SK-N-SH (cell line): ENCODE measurements around the gene EML1. TPM values are rescaled to one million over a fixed set of nuclear protein-coding genes. Genes with fewer than 3 reads are reported as not detected.

Experiments used
- CTCF ChIA-PET: fragments of 300-600, 350-600 bp; formaldehyde crosslinking; extraction: SDS; loops from one replicate; lab custom pipeline; 2021; lab: Yijun Ruan, JAX
- POLR2A ChIA-PET: fragments of 350-600 bp; sonication (Branson Sonifier 250); formaldehyde crosslinking; extraction: SDS; loops from one replicate; lab custom pipeline; 2020; ENCODE audit warnings: antibody characterized with exemption, inconsistent platforms; lab: Yijun Ruan, JAX
- DNase-seq: peaks from one replicate; pipeline ENCODE4 v3.0.0; 2012
- H2AFZ ChIP-seq: fragments of 200-600 bp; sonication (generic); 2 replicates; pipeline ENCODE4 v1.8.1; 2016; ENCODE audit warnings: antibody characterized with exemption, mild to moderate bottlenecking, low read depth
- H3F3A ChIP-seq: fragments of 200-600 bp; sonication (generic); replicated peaks from 2 replicates; pipeline ENCODE3; 2016; ENCODE audit warnings: antibody characterized with exemption, mild to moderate bottlenecking; ENCODE audit not compliant: insufficient read depth
- H3K27ac ChIP-seq, 2 experiments: fragments of 200-500 bp in 1 of 2; fragments of 200-600 bp in 1 of 2; sonication (Bioruptor generic) in 1 of 2; sonication (generic), shearing (Covaris generic) in 1 of 2; 2 replicates each; pipeline versions ENCODE4 v1.5.1 to v1.6.1; 2014 to 2016; ENCODE audit warnings: low read depth in 2 of 2, inconsistent platforms in 1 of 2, low read length in 1 of 2, mild to moderate bottlenecking in 1 of 2, mixed read lengths in 1 of 2
- H3K27me3 ChIP-seq: fragments of 200-600 bp; sonication (generic), shearing (Covaris generic); 2 replicates; pipeline ENCODE4 v1.6.1; 2016; ENCODE audit warnings: mixed run types; ENCODE audit not compliant: insufficient read depth
- H3K36me3 ChIP-seq, 2 experiments: fragments of 200-500 bp in 1 of 2; fragments of 200-600 bp in 1 of 2; sonication (Bioruptor generic) in 1 of 2; sonication (generic) in 1 of 2; replicated peaks in 1 of 2; 2 replicates each; pipeline versions ENCODE3 to v1.5.1; 2014 to 2016; ENCODE audit warnings: low read length in 1 of 2, mild to moderate bottlenecking in 1 of 2; ENCODE audit not compliant: insufficient read depth in 2 of 2, control insufficient read depth in 1 of 2
- H3K4me1 ChIP-seq, 2 experiments: fragments of 200-500 bp in 1 of 2; fragments of 200-600 bp in 1 of 2; sonication (Bioruptor generic) in 1 of 2; sonication (generic), shearing (Covaris generic) in 1 of 2; 2 replicates each; pipeline versions ENCODE4 v1.5.1 to v1.6.1; 2014 to 2016; ENCODE audit warnings: low read depth in 1 of 2, low read length in 1 of 2, mixed run types in 1 of 2; ENCODE audit not compliant: insufficient read depth in 2 of 2, control insufficient read depth in 1 of 2
- H3K4me2 ChIP-seq: fragments of 200-600 bp; sonication (generic), shearing (Covaris generic); 2 replicates; pipeline ENCODE4 v1.6.1; 2017; ENCODE audit warnings: mixed run types
- H3K4me3 ChIP-seq, 2 experiments: fragments of 200-500 bp in 1 of 2; fragments of 200-600 bp in 1 of 2; sonication (Bioruptor generic) in 1 of 2; sonication (generic), shearing (Covaris generic) in 1 of 2; 2 replicates each; pipeline versions ENCODE4 v1.5.1 to v1.8.1; 2014 to 2016; ENCODE audit warnings: low read depth in 2 of 2, inconsistent platforms in 1 of 2, low read length in 1 of 2, mild to moderate bottlenecking in 1 of 2, mixed read lengths in 1 of 2, moderate library complexity in 1 of 2
- H3K79me2 ChIP-seq: fragments of 200-600 bp; sonication (generic); 2 replicates; pipeline ENCODE4 v1.8.1; 2017; ENCODE audit warnings: mild to moderate bottlenecking; ENCODE audit not compliant: insufficient read depth
- H3K9ac ChIP-seq: fragments of 200-600 bp; sonication (generic); 2 replicates; pipeline ENCODE4 v1.6.1; 2017; ENCODE audit warnings: mixed run types
- H3K9me2 ChIP-seq: fragments of 200-600 bp; sonication (generic); 2 replicates; pipeline ENCODE4 v1.6.1; 2017; ENCODE audit warnings: mixed run types
- H3K9me3 ChIP-seq: fragments of 200-600 bp; sonication (generic); 2 replicates; pipeline ENCODE4 v1.6.1; 2017; ENCODE audit warnings: mixed run types, mild to moderate bottlenecking, moderate library complexity
- H4K20me1 ChIP-seq: fragments of 200-600 bp; sonication (generic); 2 replicates; pipeline ENCODE4 v1.6.1; 2017; ENCODE audit warnings: mild to moderate bottlenecking, mixed run types; ENCODE audit not compliant: insufficient read depth
- ELF1 ChIP-seq: IDR thresholded peaks from 2 replicates; pipeline ENCODE4 v1.4.0; 2012
- EZH2phosphoT487 ChIP-seq: fragments of 200-600 bp; sonication (generic); IDR thresholded peaks from 2 replicates; pipeline ENCODE4 v1.6.1; 2017; ENCODE audit warnings: low read depth, mixed run types, mild to moderate bottlenecking, antibody characterized with exemption, moderate library complexity, borderline replicate concordance
- FOXM1 ChIP-seq: IDR thresholded peaks from 2 replicates; pipeline ENCODE4 v1.4.0; 2012; ENCODE audit warnings: low read depth, mild to moderate bottlenecking
- GATA2 ChIP-seq: sonication (generic); formaldehyde crosslinking; IDR thresholded peaks from 2 replicates; pipeline ENCODE4 v1.5.0; 2020; ENCODE audit warnings: mild to moderate bottlenecking, missing genetic modification reagents
- IRF3 ChIP-seq: fragments of 150-350 bp; IDR thresholded peaks from 2 replicates; pipeline ENCODE4 v1.6.1; 2016; ENCODE audit warnings: mild to moderate bottlenecking, low read depth, low read length
- MXI1 ChIP-seq: IDR thresholded peaks from 2 replicates; pipeline ENCODE4 v1.6.1; 2012; ENCODE audit warnings: mild to moderate bottlenecking, low read depth, low read length, improper control_type of control experiment
- NFIC ChIP-seq: IDR thresholded peaks from 2 replicates; pipeline ENCODE4 v1.4.0; 2012; ENCODE audit warnings: borderline replicate concordance
- NRF1 ChIP-seq: IDR thresholded peaks from 2 replicates; pipeline ENCODE4 v1.6.1; 2012; ENCODE audit warnings: low read depth, mild to moderate bottlenecking, low read length
- RAD21 ChIP-seq: IDR thresholded peaks from 2 replicates; pipeline ENCODE4 v1.6.1; 2012; ENCODE audit warnings: mild to moderate bottlenecking, low read length
- RFX5 ChIP-seq: IDR thresholded peaks from 2 replicates; pipeline ENCODE4 v1.6.1; 2012; ENCODE audit warnings: mild to moderate bottlenecking, improper control_type of control experiment, low read length
- SIN3A ChIP-seq: IDR thresholded peaks from 2 replicates; pipeline ENCODE4 v1.6.1; 2012; ENCODE audit warnings: low read depth, mild to moderate bottlenecking, low read length, moderate library complexity, borderline replicate concordance
- TAF1 ChIP-seq: IDR thresholded peaks from 2 replicates; pipeline ENCODE4 v1.6.1; 2012; ENCODE audit warnings: low read depth, mild to moderate bottlenecking, low read length, moderate library complexity, borderline replicate concordance
- WGBS: methylation state at CpG from one replicate; pipeline ENCODE4 v1.1.6; 2017; ENCODE audit warnings: low lambda C conversion rate; 5-methylcytosine and 5-hydroxymethylcytosine counted together
- polyA plus RNA-seq, 3 experiments: library from polyadenylated mRNA; depleted of rRNA; stranded (reverse); fragments of >200 nt; gene quantifications; 2 replicates each; pipeline ENCODE4 v1.2.3, GENCODE V29; 2012
- TF ChIP-seq, protein P1 (sequence below): IDR thresholded peaks from 2 replicates; pipeline ENCODE4 v1.4.0; 2012; ENCODE audit warnings: low read depth
- TF ChIP-seq, protein P2 (sequence below): IDR thresholded peaks from 2 replicates; pipeline ENCODE4 v1.6.1; 2012; ENCODE audit warnings: mild to moderate bottlenecking, low read depth, low read length, moderate library complexity

Gene EML1
- polyA plus RNA-seq, 1 of the 3 experiments (the other 2 are of a cell fraction) = 6.3 TPM

- H3K9me2 ChIP-seq = no peaks in the 10 kb centered on the region
- POLR2A ChIA-PET = interaction anchor here (0.9 to 1.2 kb wide), 3 partner anchors 21 to 80 kb away, joined by 3 read pairs; no protein-coding TSS in a partner anchor
Measured at GRCh38 chr14:99792551-99793212, 531 bp upstream of the EML1 start.

DNA sequence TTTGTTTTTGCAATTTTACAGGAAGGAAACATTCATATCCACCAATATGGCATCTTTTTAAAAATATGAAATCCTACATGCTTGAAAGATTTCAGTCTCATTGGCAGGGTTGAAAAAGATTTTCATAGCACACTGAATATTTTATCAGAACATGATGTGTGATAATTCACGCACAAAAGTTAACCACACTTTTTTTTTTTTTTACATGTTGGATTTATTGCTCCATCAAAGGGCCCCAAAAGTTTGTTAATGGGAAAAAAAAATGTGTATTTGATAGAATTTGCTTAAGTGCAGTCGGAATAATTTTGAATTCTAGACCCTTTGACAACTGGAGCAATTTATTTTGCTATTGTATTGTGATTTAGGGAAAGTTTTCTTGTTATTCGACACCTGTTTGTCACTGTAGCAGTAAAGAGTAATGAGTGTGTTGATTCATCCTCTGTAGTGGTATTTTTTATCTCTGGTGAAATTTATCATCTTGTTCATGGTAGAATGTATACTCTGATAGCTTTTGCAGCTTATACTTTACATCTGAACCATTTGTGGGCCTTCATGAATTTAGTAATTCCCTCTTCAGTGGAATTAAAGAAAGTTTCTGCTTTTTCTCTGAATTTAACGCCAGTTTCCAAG, 1.1 kb downstream of the EML1 start:
- TF ChIP-seq EZH2phosphoT487 (no peak), IRF3 (no peak), SIN3A (no peak), NFIC (no peak), ELF1 (no peak), NRF1 (no peak), RFX5 (no peak), MXI1 (no peak), GATA2 (CRISPR knock-in tag) (no peak), FOXM1 (no peak), TAF1 (no peak)
- TF ChIP-seq, protein P1, sequence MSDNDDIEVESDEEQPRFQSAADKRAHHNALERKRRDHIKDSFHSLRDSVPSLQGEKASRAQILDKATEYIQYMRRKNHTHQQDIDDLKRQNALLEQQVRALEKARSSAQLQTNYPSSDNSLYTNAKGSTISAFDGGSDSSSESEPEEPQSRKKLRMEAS = no peak
- TF ChIP-seq, protein P2, sequence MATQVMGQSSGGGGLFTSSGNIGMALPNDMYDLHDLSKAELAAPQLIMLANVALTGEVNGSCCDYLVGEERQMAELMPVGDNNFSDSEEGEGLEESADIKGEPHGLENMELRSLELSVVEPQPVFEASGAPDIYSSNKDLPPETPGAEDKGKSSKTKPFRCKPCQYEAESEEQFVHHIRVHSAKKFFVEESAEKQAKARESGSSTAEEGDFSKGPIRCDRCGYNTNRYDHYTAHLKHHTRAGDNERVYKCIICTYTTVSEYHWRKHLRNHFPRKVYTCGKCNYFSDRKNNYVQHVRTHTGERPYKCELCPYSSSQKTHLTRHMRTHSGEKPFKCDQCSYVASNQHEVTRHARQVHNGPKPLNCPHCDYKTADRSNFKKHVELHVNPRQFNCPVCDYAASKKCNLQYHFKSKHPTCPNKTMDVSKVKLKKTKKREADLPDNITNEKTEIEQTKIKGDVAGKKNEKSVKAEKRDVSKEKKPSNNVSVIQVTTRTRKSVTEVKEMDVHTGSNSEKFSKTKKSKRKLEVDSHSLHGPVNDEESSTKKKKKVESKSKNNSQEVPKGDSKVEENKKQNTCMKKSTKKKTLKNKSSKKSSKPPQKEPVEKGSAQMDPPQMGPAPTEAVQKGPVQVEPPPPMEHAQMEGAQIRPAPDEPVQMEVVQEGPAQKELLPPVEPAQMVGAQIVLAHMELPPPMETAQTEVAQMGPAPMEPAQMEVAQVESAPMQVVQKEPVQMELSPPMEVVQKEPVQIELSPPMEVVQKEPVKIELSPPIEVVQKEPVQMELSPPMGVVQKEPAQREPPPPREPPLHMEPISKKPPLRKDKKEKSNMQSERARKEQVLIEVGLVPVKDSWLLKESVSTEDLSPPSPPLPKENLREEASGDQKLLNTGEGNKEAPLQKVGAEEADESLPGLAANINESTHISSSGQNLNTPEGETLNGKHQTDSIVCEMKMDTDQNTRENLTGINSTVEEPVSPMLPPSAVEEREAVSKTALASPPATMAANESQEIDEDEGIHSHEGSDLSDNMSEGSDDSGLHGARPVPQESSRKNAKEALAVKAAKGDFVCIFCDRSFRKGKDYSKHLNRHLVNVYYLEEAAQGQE = no peak
- TF ChIP-seq, all 33 proteins: peak for 0
- peak overlapping the region; percentile 58 to 82; a peak in 2 of 4 replicates for H3K27ac ChIP-seq
- peaks cover 4% of the 10 kb centered on the region for H3F3A ChIP-seq
- H3K4me1 ChIP-seq = peaks cover 12 to 15% of the 10 kb centered on the region in 2 experiments; a peak in 3 of 4 replicates
- H3K9me2 ChIP-seq = no peaks in the 10 kb centered on the region
- H3K79me2 ChIP-seq = peaks cover 41% of the 10 kb centered on the region
- no peaks in the 10 kb centered on the region for H3K27me3 ChIP-seq
- no peaks in the 10 kb centered on the region for H3K36me3 ChIP-seq
- WGBS = 64% methylated on average over 4 of the region's 4 CpGs
- peak overlapping the region; percentile 68 for H3K9ac ChIP-seq
- H3K4me3 ChIP-seq = peak overlapping the region; percentile 65 to 68
- ChIA-PET POLR2A (no interaction called here), CTCF (interaction anchor here (1.2 to 4.7 kb wide), 3 partner anchors 21 to 91 kb away, joined by 4 to 40 read pairs (median 5); no protein-coding TSS in a partner anchor)
- peak overlapping the region; percentile 73 for H3K4me2 ChIP-seq
- DNase-seq = no peak
- no peaks in the 10 kb centered on the region for H3K9me3 ChIP-seq
- H4K20me1 ChIP-seq = peaks cover 9% of the 10 kb centered on the region; the same call in 1 of the 2 replicates
- H2AFZ ChIP-seq = 0 out of 2 replicates have a peak overlapping the region, but pooled peaks have one; percentile 75

More at GRCh38 chr14:99792551-99793212, 531 bp upstream of the EML1 start:
- H3K4me2 ChIP-seq = peak overlapping the region; percentile 77
- 78% methylated on average over 8 of the region's 65 CpGs for WGBS
- no peaks in the 10 kb centered on the region for H3K27me3 ChIP-seq
- H3K27ac ChIP-seq = peak overlapping the region in 1 of 2 experiments; percentile 47; a peak in 1 of 4 replicates
- TF ChIP-seq NRF1 (no peak), RAD21 (no peak)
- TF ChIP-seq, protein P1 = no peak
- H3K4me1 ChIP-seq = peaks cover 12 to 15% of the 10 kb centered on the region in 2 experiments; a peak in 3 of 4 replicates
- peak overlapping the region; percentile 39; the same call in 1 of the 2 replicates for H3K9ac ChIP-seq
- H3F3A ChIP-seq = peaks cover 4% of the 10 kb centered on the region
- no peaks in the 10 kb centered on the region for H3K36me3 ChIP-seq
- peaks cover 35% of the 10 kb centered on the region for H3K79me2 ChIP-seq
- peaks cover 9% of the 10 kb centered on the region; the same call in 1 of the 2 replicates for H4K20me1 ChIP-seq
- H3K4me3 ChIP-seq = peak overlapping the region in 1 of 2 experiments; percentile 65; a peak in 3 of 4 replicates
- no peaks in the 10 kb centered on the region for H3K9me3 ChIP-seq
- no peak for DNase-seq
- H2AFZ ChIP-seq = 0 out of 2 replicates have a peak overlapping the region, but pooled peaks have one; percentile 31
- CTCF ChIA-PET = interaction anchor here (0.7 to 4.7 kb wide), 15 partner anchors 11 to 244 kb away, joined by 3 to 40 read pairs (median 4); no protein-coding TSS in a partner anchor
